Motor neuron (in vitro differentiated cells): Measurements from ENCODE around the gene ZNF646. TPM values are rescaled to one million over a fixed set of nuclear protein-coding genes. Genes with fewer than 3 reads are reported as not detected.

ENCODE experiments used
- ATAC-seq, 8 experiments: fragments of 200-7000 bp; cut with Tn5 transposase; replicated peaks in 6 of 8; 2 replicates each; pipeline ENCODE4 v1.8.0; 2021; ENCODE audit warnings: mild to moderate bottlenecking in 8 of 8, moderate library complexity in 8 of 8
- H3K27ac ChIP-seq, 2 donors: fragments of 250-450 bp; sonication (Bioruptor Pico); 2 replicates each; pipeline ENCODE4 v1.9.0; 2021; ENCODE audit warnings: antibody characterized with exemption in 2 of 2, mild to moderate bottlenecking in 2 of 2, moderate library complexity in 1 of 2
- H3K4me1 ChIP-seq, 2 donors: fragments of 250-450 bp; sonication (Bioruptor Pico); replicated peaks in 1 of 2; 2 replicates each; pipeline ENCODE4 v1.6.1; 2021; ENCODE audit warnings: antibody characterized with exemption in 2 of 2, mild to moderate bottlenecking in 2 of 2, moderate library complexity in 1 of 2
- H3K4me3 ChIP-seq, 5 donors: fragments of 250-450 bp; sonication (Bioruptor Pico); 2 replicates each; pipeline ENCODE4 v1.9.0; 2021; ENCODE audit warnings: antibody characterized with exemption in 5 of 5, mild to moderate bottlenecking in 5 of 5, moderate library complexity in 4 of 5
- WGBS, 10 experiments: fragments of 450-650 bp; shearing (Covaris generic); methylation state at CpG; one replicate each; pipeline ENCODE4 v1.0.0; 2022; 5-methylcytosine and 5-hydroxymethylcytosine counted together
- in situ Hi-C, 9 experiments: fragments of 400-800 bp; cut with MboI; loops; one replicate each; pipeline ENCODE4 v1.15.0; 2021; ENCODE audit warnings: low sequenced_read_pairs in 9 of 9, low pct_unique_long_range_greater_than_20kb in 2 of 9; ENCODE audit not compliant: unreplicated experiment in 9 of 9
- total RNA-seq, 8 experiments: library from RNA; unstranded; fragments of 300-600 nt; gene quantifications; 2 replicates each; pipeline versions ENCODE4 v1.2.3 to v1.2.4, GENCODE V29; 2022

The ZNF646 gene
- total RNA-seq, 8 experiments from 2014 or later, result 9.8 to 23.0 (median 12.6) TPM

DNA sequence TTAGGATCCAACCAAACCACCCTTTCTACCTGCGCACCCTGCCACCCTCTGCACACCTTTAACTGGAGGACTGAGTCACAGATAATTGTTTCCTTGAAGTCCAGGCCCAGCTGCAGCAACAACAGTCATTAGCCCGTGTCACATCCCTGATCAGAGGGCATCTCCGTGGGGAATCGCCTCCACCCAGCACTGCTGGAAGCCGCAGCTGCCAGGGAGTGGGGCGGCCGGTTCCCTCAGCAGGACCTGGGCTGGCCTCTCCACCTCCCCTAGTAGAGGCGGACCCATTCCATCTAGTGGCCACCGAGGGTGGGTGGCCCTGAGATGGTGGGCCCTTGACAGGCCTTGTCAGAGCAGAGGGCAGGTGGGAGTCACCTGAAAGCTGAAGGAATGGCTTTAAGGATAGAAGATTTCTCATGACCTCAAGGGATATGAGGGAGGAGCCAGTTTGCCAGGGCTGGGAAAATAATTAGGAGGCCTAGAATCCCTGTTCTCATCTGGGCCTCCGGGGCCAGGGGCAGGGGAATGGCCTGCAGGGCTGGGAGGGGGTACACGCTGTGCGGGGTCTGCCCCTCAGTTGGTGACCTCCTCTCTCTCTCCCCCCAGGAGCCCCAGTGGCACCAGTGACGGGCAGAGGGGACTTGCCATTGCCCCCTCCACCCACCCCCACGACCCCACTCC lies 8.3 kb downstream of the ZNF646 start:
- Histone ChIP-seq H3K27ac (no peak overlapping the region), H3K4me1 (no peaks in the 10 kb centered on the region), H3K4me3 (no peak overlapping the region)
- WGBS, 10 experiments, result 0 to 100% (median 82%) methylated on average over 1 to 7 of the region's 14 CpGs; no CpG with 5 or more reads in 3 of the 10 experiments
- in situ Hi-C loops, result no loop called here
- ATAC-seq, result no peak

DNA sequence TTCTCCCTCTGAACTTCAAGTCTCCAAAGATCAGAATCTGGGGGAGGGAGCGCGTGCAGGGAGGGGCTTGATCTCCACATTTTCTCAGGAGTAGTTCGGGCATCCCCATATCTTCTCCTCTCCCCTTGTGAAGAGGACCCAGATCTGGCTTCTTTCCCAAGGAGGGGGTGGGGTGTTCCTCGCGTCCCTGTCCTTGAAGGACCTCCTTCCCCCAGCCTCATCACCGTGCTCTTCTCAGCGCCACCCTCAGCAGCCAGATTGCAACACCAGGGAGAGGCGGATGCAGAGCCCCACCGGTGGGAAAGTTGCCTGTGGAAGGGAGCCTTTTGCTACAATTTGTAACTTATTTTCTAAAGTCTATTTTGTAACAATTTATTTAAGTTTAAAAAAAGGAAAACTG lies 8.9 kb downstream of the ZNF646 start:
- in situ Hi-C loops, result no loop called here
- H3K27ac ChIP-seq, result no peak overlapping the region
- H3K4me3 ChIP-seq, result no peak overlapping the region
- WGBS, 10 experiments, result 60 to 100% (median 83%) methylated on average over 3 to 5 of the region's 9 CpGs; no CpG with 5 or more reads in 4 of the 10 experiments
- no peak for ATAC-seq
- H3K4me1 ChIP-seq, result no peaks in the 10 kb centered on the region

DNA sequence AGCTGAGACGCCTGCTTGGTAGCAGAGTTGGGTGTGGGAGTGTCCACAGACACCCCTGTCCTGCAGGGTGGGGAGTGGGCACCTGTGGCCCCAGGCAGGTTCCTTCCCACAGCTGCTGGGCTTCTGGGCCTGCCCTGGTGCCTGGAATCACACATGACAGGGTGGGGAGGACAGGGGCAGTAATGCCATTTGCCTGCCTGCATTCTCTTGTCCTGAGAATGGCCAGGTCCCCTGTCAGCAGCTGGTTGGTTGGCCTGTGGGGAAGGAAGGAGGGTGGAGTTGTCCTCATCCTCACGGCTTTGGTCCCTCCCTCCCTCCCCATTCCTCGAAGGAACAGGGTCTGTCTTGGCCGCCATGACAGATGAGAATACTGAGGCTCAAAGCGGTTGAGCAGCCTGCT lies 9.3 kb downstream of the ZNF646 start:
- Histone ChIP-seq H3K27ac (no peak overlapping the region), H3K4me3 (no peak overlapping the region), H3K4me1 (no peaks in the 10 kb centered on the region)
- in situ Hi-C loops, result no loop called here
- no peak for ATAC-seq
- 80 to 100% (median 100%) methylated on average over 1 to 2 of the region's 5 CpGs; no CpG with 5 or more reads in 7 of the 10 experiments for WGBS, 10 experiments

DNA sequence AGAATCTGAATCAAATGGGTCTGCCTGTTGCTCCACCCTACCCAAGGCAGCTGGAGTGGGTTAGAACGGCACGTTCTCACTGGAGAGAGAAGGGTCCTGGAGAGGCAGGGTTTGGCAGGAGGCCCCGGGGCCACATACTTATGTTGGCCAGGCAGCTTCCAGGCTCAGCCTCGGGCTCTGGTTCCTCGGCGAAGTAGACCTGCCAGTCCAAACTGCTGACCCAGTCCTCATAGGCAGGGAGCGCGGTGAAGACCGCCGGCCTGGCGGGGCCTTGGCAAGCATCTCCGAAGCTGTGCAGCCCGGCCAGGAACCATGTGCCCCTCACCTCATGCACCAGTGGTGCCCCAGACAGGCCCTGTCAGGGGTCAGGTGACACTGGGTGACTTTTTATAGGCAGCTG lies 9.8 kb downstream of the ZNF646 start:
- ATAC-seq, result peak in 1 of 8 experiments; percentile 8
- in situ Hi-C loops, result no loop called here

DNA sequence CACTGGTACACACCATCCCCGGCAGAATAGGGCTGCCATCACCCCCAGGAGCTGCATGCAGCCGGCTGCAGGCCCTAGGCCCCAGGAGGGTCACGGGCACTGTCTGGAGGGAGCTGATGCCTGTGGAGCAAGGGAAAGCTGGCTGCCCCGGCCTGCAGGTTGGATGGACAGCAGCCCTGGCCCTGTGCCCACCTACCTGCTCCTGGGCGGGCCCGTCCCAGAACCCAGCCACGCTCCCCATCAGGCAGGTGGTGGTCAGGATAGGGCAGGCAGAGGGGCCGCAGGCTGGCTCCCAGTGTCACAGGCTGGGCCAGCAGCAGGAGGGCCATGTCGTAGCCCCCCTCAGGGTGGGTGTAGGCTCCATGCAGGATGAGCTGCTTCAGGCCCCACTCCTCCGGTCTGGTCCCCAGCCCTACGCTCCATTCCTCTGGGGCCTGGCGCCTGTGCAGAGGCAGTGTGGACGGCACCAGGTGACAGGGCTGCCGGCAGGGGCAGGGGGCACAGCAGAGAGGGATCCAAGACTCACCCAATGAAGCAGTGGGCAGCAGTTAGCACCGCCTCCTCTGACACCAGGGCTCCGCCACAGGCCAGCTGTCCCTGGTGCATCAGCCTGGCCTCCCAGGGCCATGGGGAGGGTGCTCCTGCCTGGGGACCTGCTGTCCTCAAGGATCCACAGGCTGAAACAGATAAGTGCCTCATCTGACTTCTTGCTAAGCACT lies 10.5 kb downstream of the ZNF646 start:
- in situ Hi-C loops, result no loop called here
- Histone ChIP-seq H3K4me3 (no peak overlapping the region), H3K27ac (no peak overlapping the region), H3K4me1 (no peaks in the 10 kb centered on the region)
- ATAC-seq, result peak; percentile 2 to 72 (median 15)
- WGBS, 10 experiments, result 85 to 100% (median 92%) methylated on average over 1 to 6 of the region's 16 CpGs; no CpG with 5 or more reads in 7 of the 10 experiments

More for the DNA sequence above, 9.8 kb downstream of the ZNF646 start:
- no peak overlapping the region for H3K27ac ChIP-seq
- WGBS, 10 experiments, result 100% methylated on average over 1 of the region's 13 CpGs; no CpG with 5 or more reads in 9 of the 10 experiments
- no peaks in the 10 kb centered on the region for H3K4me1 ChIP-seq
- H3K4me3 ChIP-seq, result no peak overlapping the region

GRCh38 chr16:31085411-31085810 lies 11.2 kb downstream of the ZNF646 start:
- no peaks in the 10 kb centered on the region for H3K4me1 ChIP-seq
- in situ Hi-C loops, result no loop called here
- whole genome bisulfite sequencing, 10 experiments, result 7 to 85% (median 21%) methylated on average over 2 to 6 of the region's 8 CpGs; no CpG with 5 or more reads in 4 of the 10 experiments
- ATAC-seq, result peak in 3 of 8 experiments; percentile 88 to 90 (median 88)
- H3K4me3 ChIP-seq, result no peak overlapping the region
- no peak overlapping the region for H3K27ac ChIP-seq

DNA sequence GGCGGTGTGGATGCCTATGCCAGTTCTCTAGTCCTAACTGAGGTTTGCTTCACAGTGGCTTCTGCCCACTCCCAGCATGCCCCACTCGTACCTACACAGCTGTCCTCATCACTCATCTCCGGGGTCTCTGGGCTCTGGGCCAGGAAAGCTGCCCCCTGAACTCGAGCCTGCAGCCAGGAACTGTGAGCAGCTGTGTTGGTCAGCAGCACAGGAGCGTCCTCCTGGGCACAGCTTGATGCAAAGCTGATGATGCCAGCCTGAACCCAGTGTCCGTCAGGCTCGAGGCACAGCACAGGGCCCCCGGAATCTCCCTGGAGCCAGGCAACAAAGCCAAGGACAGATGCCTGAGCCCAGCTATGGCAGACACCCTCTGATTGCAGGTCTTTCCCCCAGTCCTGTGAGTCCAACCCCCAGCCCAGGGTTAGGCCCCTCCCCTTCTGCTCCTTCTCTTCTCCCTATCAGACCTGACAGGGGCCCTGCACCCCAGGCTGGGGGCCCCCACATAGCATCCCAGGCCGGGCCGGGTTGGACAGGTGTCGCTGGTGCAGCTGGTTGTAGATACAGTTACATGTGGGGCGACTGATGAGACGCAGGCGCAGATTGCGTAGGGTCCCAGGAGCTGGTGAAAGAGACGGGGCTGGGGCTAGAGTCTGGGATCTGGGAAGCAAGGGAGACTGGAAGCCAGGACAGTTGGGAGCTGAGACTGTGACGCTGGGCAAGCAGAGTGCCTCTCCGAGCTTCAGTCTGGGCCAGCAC lies 11.8 kb downstream of the ZNF646 start:
- WGBS, 10 experiments, result 40 to 100% (median 84%) methylated on average over 1 to 6 of the region's 18 CpGs; no CpG with 5 or more reads in 3 of the 10 experiments
- no peak overlapping the region for H3K4me3 ChIP-seq
- no peak overlapping the region for H3K27ac ChIP-seq
- in situ Hi-C loops, result no loop called here
- peak in 1 of 8 experiments; percentile 2 for ATAC-seq
- H3K4me1 ChIP-seq, result no peaks in the 10 kb centered on the region

DNA sequence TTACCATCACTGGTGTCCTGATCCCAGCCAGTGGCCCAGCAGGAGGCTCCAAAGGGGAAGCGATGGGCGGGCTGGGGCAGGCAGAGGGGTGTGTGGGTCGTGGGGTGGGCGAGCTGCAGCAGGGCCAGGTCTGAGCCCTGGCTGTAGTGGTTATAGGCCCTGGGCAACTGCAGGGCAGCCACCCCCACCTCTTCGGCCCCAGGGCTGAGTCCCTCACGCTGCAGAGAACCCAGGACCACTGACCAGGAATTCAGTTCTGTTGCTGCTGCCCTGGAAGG lies 12.3 kb downstream of the ZNF646 start:
- no peak overlapping the region for H3K27ac ChIP-seq
- no peak overlapping the region for H3K4me3 ChIP-seq
- WGBS, 10 experiments, result no CpG with 5 or more reads among the region's 6 CpGs
- ATAC-seq, result peak in 2 of 8 experiments; percentile 7 to 12
- no peaks in the 10 kb centered on the region for H3K4me1 ChIP-seq
- in situ Hi-C loops, result no loop called here

GRCh38 chr16:31087481-31087880 lies 13.3 kb downstream of the ZNF646 start:
- H3K4me1 ChIP-seq, result peaks cover under 1% of the 10 kb centered on the region in 2 donors
- WGBS, 10 experiments, result 67 to 100% (median 88%) methylated on average over 1 to 3 of the region's 8 CpGs; no CpG with 5 or more reads in 4 of the 10 experiments
- no peak for ATAC-seq
- H3K4me3 ChIP-seq, result no peak overlapping the region
- no peak overlapping the region for H3K27ac ChIP-seq
- in situ Hi-C loops, result no loop called here

- Histone ChIP-seq H3K4me3 (no peak overlapping the region), H3K4me1 (peaks cover 5% of the 10 kb centered on the region in 2 donors), H3K27ac (no peak overlapping the region)
- no CpG with 5 or more reads among the region's 5 CpGs for WGBS, 10 experiments
- in situ Hi-C loops, result no loop called here
- ATAC-seq, result peak in 2 of 8 experiments; percentile 26
Measured at GRCh38 chr16:31087971-31088370, 13.7 kb downstream of the ZNF646 start.

DNA sequence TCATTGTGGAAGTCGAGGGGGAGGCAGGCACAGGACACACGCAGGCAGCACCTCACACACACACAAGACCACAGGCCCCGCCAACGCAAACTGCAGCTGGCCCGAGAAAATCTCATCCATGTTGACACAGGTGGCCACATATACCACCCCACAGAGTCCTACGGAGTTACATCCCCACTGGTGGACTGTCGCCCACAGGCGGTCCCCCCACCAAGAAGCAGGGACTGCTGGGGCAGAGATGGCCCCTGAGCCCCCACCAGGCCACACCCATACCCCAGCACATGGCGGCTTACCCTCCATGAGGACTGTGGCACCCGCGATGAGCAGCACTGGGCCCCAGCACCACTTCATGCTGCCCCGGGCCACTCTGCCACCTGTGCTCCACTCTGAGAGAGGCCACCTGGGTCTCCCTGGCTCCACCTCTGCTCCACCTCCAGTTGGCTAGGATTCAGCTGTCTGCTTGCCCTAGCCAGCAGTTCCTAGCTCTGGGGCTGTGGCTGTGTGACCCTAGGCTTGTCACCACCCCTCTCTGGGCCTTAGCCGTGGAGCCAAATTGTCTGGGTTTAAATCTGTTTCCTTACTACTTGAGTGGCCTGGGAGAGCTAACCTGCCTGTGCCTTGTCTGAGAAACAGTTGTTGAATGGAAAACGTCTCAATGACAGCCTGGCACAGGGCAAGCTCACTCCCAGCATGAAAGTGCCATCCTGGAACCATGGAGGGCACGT lies 14.4 kb downstream of the ZNF646 start, which contains the start of gene PRSS53:
Gene PRSS53 (minus strand): TSS at position 485 of the 725 bp plus-strand sequence. CDS start 134 bp downstream, at position 351.
- WGBS, 10 experiments, result 50 to 100% (median 85%) methylated on average over 1 to 3 of the region's 15 CpGs; no CpG with 5 or more reads in 4 of the 10 experiments
- Histone ChIP-seq H3K4me3 (no peak within 1 kb of the TSS), H3K27ac (no peak within 1 kb of the TSS), H3K4me1 (peaks cover 5% of the 10 kb centered on the region in 2 donors)
- no peak for ATAC-seq
- in situ Hi-C loops, result no loop called here

GRCh38 chr16:31089199-31089598 lies 15.0 kb downstream of the ZNF646 start:
- 95% methylated on average over 7 of the region's 8 CpGs; no CpG with 5 or more reads in 9 of the 10 experiments for WGBS, 10 experiments
- in situ Hi-C loops, result no loop called here
- ATAC-seq, result no peak
- H3K27ac ChIP-seq, result no peak overlapping the region
- H3K4me1 ChIP-seq, result peaks cover 5% of the 10 kb centered on the region in 2 donors
- H3K4me3 ChIP-seq, result no peak overlapping the region
